Glutamatergic neuron (in vitro differentiated cells): ENCODE data around the gene BBS7. TPM values are rescaled to one million over a fixed set of nuclear protein-coding genes. Genes with fewer than 3 reads are reported as not detected.

ENCODE experiments used
- DNase-seq: peaks from one replicate; pipeline ENCODE4 v3.0.0; 2022
- H3K27ac Mint-ChIP-seq: one replicate; pipeline ENCODE4 v1.8.0; 2020; ENCODE audit warnings: mild to moderate bottlenecking, mixed read lengths, inconsistent platforms; ENCODE audit not compliant: unreplicated experiment
- H3K27me3 Mint-ChIP-seq: one replicate; pipeline ENCODE4 v1.8.0; 2020; ENCODE audit warnings: mild to moderate bottlenecking, moderate library complexity, mixed read lengths, inconsistent platforms; ENCODE audit not compliant: unreplicated experiment
- H3K36me3 Mint-ChIP-seq: one replicate; pipeline ENCODE4 v1.8.0; 2020; ENCODE audit warnings: mild to moderate bottlenecking, mixed read lengths, inconsistent platforms; ENCODE audit not compliant: unreplicated experiment
- H3K4me1 Mint-ChIP-seq: one replicate; pipeline ENCODE4 v1.8.0; 2020; ENCODE audit warnings: mild to moderate bottlenecking, low read depth, mixed read lengths, inconsistent platforms; ENCODE audit not compliant: unreplicated experiment
- H3K4me3 Mint-ChIP-seq: one replicate; pipeline ENCODE4 v1.8.0; 2020; ENCODE audit warnings: mild to moderate bottlenecking, mixed read lengths, inconsistent platforms; ENCODE audit not compliant: unreplicated experiment
- H3K9me3 Mint-ChIP-seq: one replicate; pipeline ENCODE4 v1.8.0; 2020; ENCODE audit warnings: mild to moderate bottlenecking, moderate library complexity, mixed read lengths, inconsistent platforms; ENCODE audit not compliant: unreplicated experiment
- CTCF ChIP-seq: fragments of 200-600 bp; sonication (generic); IDR thresholded peaks from one replicate; pipeline ENCODE4 v1.5.0; 2021; ENCODE audit not compliant: partially characterized antibody, unreplicated experiment
- total RNA-seq: library from RNA; stranded (reverse); fragmentation: NEBNext Ultra II Directional; extraction: Animal tissue kit (Norgen Biotek cat#: 25700); gene quantifications from one replicate; pipeline ENCODE4 v1.2.1, GENCODE V29; 2021; ENCODE audit not compliant: unreplicated experiment

Gene BBS7
- total RNA-seq, 1 donor from 2014 or later, result 49.8 TPM

GRCh38 chr4:121777625-121778024, 92.6 kb downstream of the BBS7 start:
- Mint-ChIP-seq H3K36me3 (no peaks in the 10 kb centered on the region), H3K27me3 (no peaks in the 10 kb centered on the region), H3K4me1 (no peaks in the 10 kb centered on the region)

GRCh38 chr4:121776610-121777401, 93.5 kb downstream of the BBS7 start:
- Mint-ChIP-seq H3K27me3 (no peaks in the 10 kb centered on the region), H3K4me3 (no peak overlapping the region), H3K4me1 (no peaks in the 10 kb centered on the region), H3K36me3 (no peaks in the 10 kb centered on the region), H3K27ac (no peak overlapping the region), H3K9me3 (no peaks in the 10 kb centered on the region)
- no peak for TF ChIP-seq CTCF
- DNase-seq, result no peak

More at GRCh38 chr4:121777625-121778024, 92.6 kb downstream of the BBS7 start:
- Mint-ChIP-seq H3K4me3 (no peak overlapping the region), H3K27ac (no peak overlapping the region), H3K9me3 (no peaks in the 10 kb centered on the region)
- DNase-seq, result no peak
- TF ChIP-seq CTCF, result no peak

Other genes starting within 250 kb of the BBS7 start
- 250 TPM for gene ANXA5, start 173.5 kb downstream of the BBS7 start, total RNA-seq
- not detected for gene SMIM43, start 105.3 kb downstream of the BBS7 start, total RNA-seq
- gene EXOSC9, start 69.2 kb downstream of the BBS7 start, total RNA-seq, result 25.4 TPM
- 8.9 TPM for gene CCNA2, start 46.6 kb downstream of the BBS7 start, total RNA-seq
- gene TRPC3, start 81.6 kb upstream of the BBS7 start, total RNA-seq, result 0.66 TPM